ENCODE measurements around the gene RNU1-1.
A peak's percentile ranks its signal among the peaks of the same experiment; 100 is the strongest.
"Not testable (repeated sequence)": the region's sequence is repeated elsewhere in the genome, so short reads cannot be mapped to it uniquely, and the experiment has no call there.

RNU1-1 gene

GRCh38 chr1:16545682-16546095 is 31.6 kb upstream of the RNU1-1 start:
- H3K4me1 ChIP-seq (ENCODE audit: control insufficient read depth, insufficient read depth, low read length, poor library complexity, severe bottlenecking); H3K27me3 ChIP-seq (replicated peaks; ENCODE audit: control insufficient read depth, insufficient read depth, low read length, poor library complexity, severe bottlenecking); DNase-seq; H3K4me3 ChIP-seq (ENCODE audit: insufficient read depth, low read depth, low read length, poor library complexity, severe bottlenecking); H3K36me3 ChIP-seq (ENCODE audit: control insufficient read depth, insufficient read depth, low read length); H3K9me3 ChIP-seq (ENCODE audit: control insufficient read depth, low read length); H3K27ac ChIP-seq (ENCODE audit: insufficient read depth, low read length, poor library complexity, severe bottlenecking): not testable (repeated sequence)

GRCh38 chr1:16540421-16540893 is 26.4 kb upstream of the RNU1-1 start:
- not testable (repeated sequence) for DNase-seq; H3K9me3 ChIP-seq (ENCODE audit: control insufficient read depth, low read length); H3K4me1 ChIP-seq (ENCODE audit: control insufficient read depth, insufficient read depth, low read length, poor library complexity, severe bottlenecking); H3K27me3 ChIP-seq (replicated peaks; ENCODE audit: control insufficient read depth, insufficient read depth, low read length, poor library complexity, severe bottlenecking); H3K4me3 ChIP-seq (ENCODE audit: insufficient read depth, low read depth, low read length, poor library complexity, severe bottlenecking); H3K36me3 ChIP-seq (ENCODE audit: control insufficient read depth, insufficient read depth, low read length); H3K27ac ChIP-seq (ENCODE audit: insufficient read depth, low read length, poor library complexity, severe bottlenecking)

- not testable (repeated sequence) for H3K4me1 ChIP-seq (ENCODE audit: control insufficient read depth, insufficient read depth, low read length, poor library complexity, severe bottlenecking); H3K27ac ChIP-seq (ENCODE audit: insufficient read depth, low read length, poor library complexity, severe bottlenecking); DNase-seq; H3K36me3 ChIP-seq (ENCODE audit: control insufficient read depth, insufficient read depth, low read length); H3K4me3 ChIP-seq (ENCODE audit: insufficient read depth, low read depth, low read length, poor library complexity, severe bottlenecking); H3K9me3 ChIP-seq (ENCODE audit: control insufficient read depth, low read length); H3K27me3 ChIP-seq (replicated peaks; ENCODE audit: control insufficient read depth, insufficient read depth, low read length, poor library complexity, severe bottlenecking)
These were observed 23.4 kb upstream of the RNU1-1 start for GRCh38 chr1:16537528-16537927.

GRCh38 chr1:16536796-16537195 is 22.7 kb upstream of the RNU1-1 start:
- not testable (repeated sequence) for DNase-seq; H3K27me3 ChIP-seq (replicated peaks; ENCODE audit: control insufficient read depth, insufficient read depth, low read length, poor library complexity, severe bottlenecking); H3K36me3 ChIP-seq (ENCODE audit: control insufficient read depth, insufficient read depth, low read length); H3K27ac ChIP-seq (ENCODE audit: insufficient read depth, low read length, poor library complexity, severe bottlenecking); H3K9me3 ChIP-seq (ENCODE audit: control insufficient read depth, low read length); H3K4me3 ChIP-seq (ENCODE audit: insufficient read depth, low read depth, low read length, poor library complexity, severe bottlenecking); H3K4me1 ChIP-seq (ENCODE audit: control insufficient read depth, insufficient read depth, low read length, poor library complexity, severe bottlenecking)

DNA sequence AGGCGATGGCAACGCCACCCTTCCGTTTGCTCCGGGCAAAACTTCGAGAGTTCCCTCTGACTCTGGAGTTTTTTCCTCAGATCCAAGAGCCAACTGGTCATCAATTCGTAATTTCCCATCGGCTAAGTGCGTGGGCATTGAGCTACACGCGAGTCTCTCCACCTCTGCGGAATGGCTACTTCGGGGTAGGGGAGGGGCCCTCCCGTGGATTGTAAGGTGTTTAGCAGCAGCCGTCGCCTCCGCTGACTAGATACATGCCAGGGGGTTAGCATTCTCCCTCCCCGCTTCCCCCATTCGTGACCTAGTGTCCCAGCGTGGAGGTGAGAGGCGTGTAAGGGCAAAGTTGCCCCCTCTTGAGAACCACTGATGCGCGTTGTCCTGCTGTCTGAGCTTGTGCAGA is 21.8 kb upstream of the RNU1-1 start:
- H3K4me1 ChIP-seq (ENCODE audit: control insufficient read depth, insufficient read depth, low read length, poor library complexity, severe bottlenecking); H3K4me3 ChIP-seq (ENCODE audit: insufficient read depth, low read depth, low read length, poor library complexity, severe bottlenecking); DNase-seq; H3K27ac ChIP-seq (ENCODE audit: insufficient read depth, low read length, poor library complexity, severe bottlenecking); H3K36me3 ChIP-seq (ENCODE audit: control insufficient read depth, insufficient read depth, low read length); H3K9me3 ChIP-seq (ENCODE audit: control insufficient read depth, low read length); H3K27me3 ChIP-seq (replicated peaks; ENCODE audit: control insufficient read depth, insufficient read depth, low read length, poor library complexity, severe bottlenecking): not testable (repeated sequence)

GRCh38 chr1:16535487-16535886 is 21.4 kb upstream of the RNU1-1 start:
- not testable (repeated sequence) for DNase-seq; H3K27me3 ChIP-seq (replicated peaks; ENCODE audit: control insufficient read depth, insufficient read depth, low read length, poor library complexity, severe bottlenecking); H3K27ac ChIP-seq (ENCODE audit: insufficient read depth, low read length, poor library complexity, severe bottlenecking); H3K9me3 ChIP-seq (ENCODE audit: control insufficient read depth, low read length); H3K4me1 ChIP-seq (ENCODE audit: control insufficient read depth, insufficient read depth, low read length, poor library complexity, severe bottlenecking); H3K4me3 ChIP-seq (ENCODE audit: insufficient read depth, low read depth, low read length, poor library complexity, severe bottlenecking); H3K36me3 ChIP-seq (ENCODE audit: control insufficient read depth, insufficient read depth, low read length)

- not testable (repeated sequence) for H3K4me3 ChIP-seq (ENCODE audit: insufficient read depth, low read depth, low read length, poor library complexity, severe bottlenecking); H3K4me1 ChIP-seq (ENCODE audit: control insufficient read depth, insufficient read depth, low read length, poor library complexity, severe bottlenecking); H3K27me3 ChIP-seq (replicated peaks; ENCODE audit: control insufficient read depth, insufficient read depth, low read length, poor library complexity, severe bottlenecking); H3K9me3 ChIP-seq (ENCODE audit: control insufficient read depth, low read length); H3K27ac ChIP-seq (ENCODE audit: insufficient read depth, low read length, poor library complexity, severe bottlenecking); H3K36me3 ChIP-seq (ENCODE audit: control insufficient read depth, insufficient read depth, low read length)
- DNase-seq, result peak in 1 of 3 donors; percentile 12
These were observed 20.9 kb upstream of the RNU1-1 start for GRCh38 chr1:16534829-16535456.

DNA sequence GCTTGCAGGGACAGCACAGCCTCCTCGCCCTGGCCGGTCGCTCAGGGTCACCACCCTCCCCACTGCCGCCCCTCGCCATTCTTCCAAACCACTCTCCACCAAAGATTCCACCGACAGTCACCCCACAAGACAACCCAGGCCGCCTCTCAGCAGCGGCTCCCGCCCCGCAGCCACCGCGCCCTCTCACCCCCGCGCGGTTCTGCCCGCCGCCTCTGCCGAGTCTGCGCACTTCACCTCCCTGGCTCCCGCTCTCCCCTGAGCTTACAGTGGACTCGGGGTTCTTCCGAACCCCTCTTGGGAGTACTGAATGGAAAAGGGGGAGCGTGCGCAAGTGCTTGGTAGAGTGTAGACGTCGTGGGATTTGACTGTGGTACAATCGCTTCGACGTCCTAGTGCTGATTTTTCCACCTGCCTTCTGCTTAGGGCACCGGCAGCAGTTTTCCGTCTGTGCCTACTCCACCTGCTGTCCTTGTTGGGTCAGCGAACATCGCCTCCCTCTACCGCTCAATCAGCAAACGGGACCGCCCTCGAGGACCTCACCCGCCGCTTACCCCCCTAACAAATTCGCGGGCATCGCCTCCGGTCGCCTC is 20.2 kb upstream of the RNU1-1 start:
- H3K36me3 ChIP-seq (ENCODE audit: control insufficient read depth, insufficient read depth, low read length); H3K4me1 ChIP-seq (ENCODE audit: control insufficient read depth, insufficient read depth, low read length, poor library complexity, severe bottlenecking); H3K4me3 ChIP-seq (ENCODE audit: insufficient read depth, low read depth, low read length, poor library complexity, severe bottlenecking); H3K27ac ChIP-seq (ENCODE audit: insufficient read depth, low read length, poor library complexity, severe bottlenecking); DNase-seq; H3K27me3 ChIP-seq (replicated peaks; ENCODE audit: control insufficient read depth, insufficient read depth, low read length, poor library complexity, severe bottlenecking); H3K9me3 ChIP-seq (ENCODE audit: control insufficient read depth, low read length): not testable (repeated sequence)

DNA sequence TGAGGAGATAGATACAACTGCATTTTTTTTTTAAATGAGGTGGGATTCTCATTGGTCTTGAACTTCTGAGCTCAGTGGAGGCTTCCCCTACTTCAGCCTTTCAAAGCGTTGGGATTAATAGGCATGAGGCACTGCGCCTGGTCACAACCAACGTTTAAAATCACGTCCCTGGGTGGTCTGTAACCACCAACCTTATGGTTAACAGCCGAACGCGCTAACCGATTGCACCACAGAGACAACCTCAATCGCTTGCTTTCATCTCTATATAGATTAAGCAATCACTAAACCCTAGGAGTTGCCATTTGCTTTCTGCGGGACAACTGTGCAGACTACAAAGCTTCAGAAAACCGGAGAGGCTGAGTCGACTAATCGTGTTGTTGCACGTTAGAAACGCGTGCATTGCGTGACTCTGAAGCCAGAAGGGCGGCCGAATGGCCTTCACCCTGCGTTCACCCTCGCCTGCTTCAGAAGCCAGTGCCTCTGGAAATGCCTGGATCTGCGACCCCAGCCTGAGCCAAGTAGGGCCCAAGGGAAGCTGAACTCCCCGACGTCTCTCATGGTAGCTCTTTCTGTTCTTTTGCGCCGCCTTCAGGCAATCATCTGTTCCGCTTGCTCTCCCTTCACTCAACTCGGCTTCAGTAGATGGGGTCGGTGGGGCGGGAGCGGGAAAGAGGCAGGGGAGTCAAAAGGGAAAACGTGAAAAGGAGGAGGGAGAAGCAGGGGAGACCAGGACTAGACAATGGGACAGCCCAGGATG is 18.3 kb upstream of the RNU1-1 start:
- not testable (repeated sequence) for DNase-seq; H3K36me3 ChIP-seq (ENCODE audit: control insufficient read depth, insufficient read depth, low read length); H3K4me1 ChIP-seq (ENCODE audit: control insufficient read depth, insufficient read depth, low read length, poor library complexity, severe bottlenecking); H3K27me3 ChIP-seq (replicated peaks; ENCODE audit: control insufficient read depth, insufficient read depth, low read length, poor library complexity, severe bottlenecking); H3K9me3 ChIP-seq (ENCODE audit: control insufficient read depth, low read length); H3K4me3 ChIP-seq (ENCODE audit: insufficient read depth, low read depth, low read length, poor library complexity, severe bottlenecking); H3K27ac ChIP-seq (ENCODE audit: insufficient read depth, low read length, poor library complexity, severe bottlenecking)

GRCh38 chr1:16528338-16528737 is 14.3 kb upstream of the RNU1-1 start:
- not testable (repeated sequence) for H3K27me3 ChIP-seq (replicated peaks; ENCODE audit: control insufficient read depth, insufficient read depth, low read length, poor library complexity, severe bottlenecking); H3K4me1 ChIP-seq (ENCODE audit: control insufficient read depth, insufficient read depth, low read length, poor library complexity, severe bottlenecking); H3K27ac ChIP-seq (ENCODE audit: insufficient read depth, low read length, poor library complexity, severe bottlenecking); H3K9me3 ChIP-seq (ENCODE audit: control insufficient read depth, low read length); H3K36me3 ChIP-seq (ENCODE audit: control insufficient read depth, insufficient read depth, low read length); DNase-seq; H3K4me3 ChIP-seq (ENCODE audit: insufficient read depth, low read depth, low read length, poor library complexity, severe bottlenecking)
